ENCODE data around the gene SEBOX.

The SEBOX gene

GRCh38 chr17:28368915-28369683 is 4.1 kb upstream of the SEBOX start:
- no peak for DNase-seq (ENCODE audit: low read depth)

GRCh38 chr17:28368306-28368831 is 3.4 kb upstream of the SEBOX start:
- no peak for DNase-seq (ENCODE audit: low read depth)

- no peak for DNase-seq (ENCODE audit: low read depth)
These were observed 2.8 kb upstream of the SEBOX start for GRCh38 chr17:28367641-28368305.

GRCh38 chr17:28366605-28367004 is 1.6 kb upstream of the SEBOX start:
- DNase-seq (ENCODE audit: low read depth) = no peak

GRCh38 chr17:28365487-28365886 is 488 bp upstream of the SEBOX start:
- no peak for DNase-seq (ENCODE audit: low read depth)

GRCh38 chr17:28363776-28364650 is 986 bp downstream of the SEBOX start:
- DNase-seq (ENCODE audit: low read depth) = no peak

GRCh38 chr17:28363186-28363585 is 1.8 kb downstream of the SEBOX start:
- no peak for DNase-seq (ENCODE audit: low read depth)

- DNase-seq (ENCODE audit: low read depth) = no peak
These were observed 7.2 kb downstream of the SEBOX start for GRCh38 chr17:28357901-28358197.

GRCh38 chr17:28357061-28357900 is 7.7 kb downstream of the SEBOX start, which contains the start of gene POLDIP2:
Gene POLDIP2, minus strand, starts transcription at chr17:28357527. Its CDS starts 79 bp downstream, at chr17:28357448.
- peak; percentile 91 for DNase-seq (ENCODE audit: low read depth)

- DNase-seq (ENCODE audit: low read depth) = no peak
These were observed 14.7 kb downstream of the SEBOX start for GRCh38 chr17:28350271-28350670.

GRCh38 chr17:28348979-28349378 is 16.0 kb downstream of the SEBOX start:
- DNase-seq (ENCODE audit: low read depth) = no peak

GRCh38 chr17:28347261-28347891 is 17.6 kb downstream of the SEBOX start:
- no peak for DNase-seq (ENCODE audit: low read depth)

GRCh38 chr17:28346746-28347246 is 18.2 kb downstream of the SEBOX start:
- no peak for DNase-seq (ENCODE audit: low read depth)

- no peak for DNase-seq (ENCODE audit: low read depth)
These were observed 18.8 kb downstream of the SEBOX start for GRCh38 chr17:28346199-28346580.

- no peak for DNase-seq (ENCODE audit: low read depth)
These were observed 19.4 kb downstream of the SEBOX start for GRCh38 chr17:28345419-28346198.

- DNase-seq (ENCODE audit: low read depth) = no peak
These were observed 20.5 kb downstream of the SEBOX start for GRCh38 chr17:28344435-28344901.

- DNase-seq (ENCODE audit: low read depth) = no peak
These were observed 21.0 kb downstream of the SEBOX start for GRCh38 chr17:28344011-28344410.

- no peak for DNase-seq (ENCODE audit: low read depth)
These were observed 21.5 kb downstream of the SEBOX start for GRCh38 chr17:28343491-28343932.

GRCh38 chr17:28342313-28342712 is 22.7 kb downstream of the SEBOX start:
- no peak for DNase-seq (ENCODE audit: low read depth)

GRCh38 chr17:28341516-28341915 is 23.5 kb downstream of the SEBOX start:
- no peak for DNase-seq (ENCODE audit: low read depth)
